KBM-7 (cell line): ENCODE data around the gene EPHB1.

Experiments used
- DNase-seq: peaks from one replicate; pipeline ENCODE4 v3.0.0-alpha.2; 2015
- in situ Hi-C: fragments of 300-500 bp; cut with MboI; formaldehyde crosslinking; loops from 2 replicates; pipeline ENCODE4 v1.14.3; 2020; ENCODE audit warnings: low sequenced_read_pairs, low pct_unique_long_range_greater_than_20kb, mixed read lengths

Gene EPHB1

GRCh38 chr3:134869153-134869726 lies 74.2 kb downstream of the EPHB1 start:
- DNase-seq, result no peak
- in situ Hi-C loops, result no loop called here

DNA sequence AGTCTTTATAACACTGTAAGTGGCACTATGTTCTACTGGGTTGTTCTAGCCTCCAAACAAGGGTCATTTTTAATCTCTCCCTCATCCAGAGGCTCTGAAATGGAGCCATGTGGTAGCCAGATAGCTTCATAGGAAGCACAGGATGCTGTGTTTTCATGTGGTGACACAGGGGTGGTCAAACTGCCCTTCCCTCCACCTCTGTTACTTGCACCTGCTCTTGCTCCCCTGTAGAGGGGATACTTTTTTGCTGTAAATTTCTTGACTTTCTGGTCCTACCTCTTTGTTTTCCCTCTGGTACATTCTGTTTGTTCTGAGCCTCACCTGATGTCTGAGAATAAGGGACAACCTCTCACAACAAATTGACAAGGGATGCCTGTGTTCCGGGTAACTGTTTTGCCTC lies 76.8 kb downstream of the EPHB1 start:
- in situ Hi-C loops, result no loop called here
- no peak for DNase-seq

GRCh38 chr3:134872440-134873388 lies 77.7 kb downstream of the EPHB1 start:
- DNase-seq, result no peak
- in situ Hi-C loops, result no loop called here

DNA sequence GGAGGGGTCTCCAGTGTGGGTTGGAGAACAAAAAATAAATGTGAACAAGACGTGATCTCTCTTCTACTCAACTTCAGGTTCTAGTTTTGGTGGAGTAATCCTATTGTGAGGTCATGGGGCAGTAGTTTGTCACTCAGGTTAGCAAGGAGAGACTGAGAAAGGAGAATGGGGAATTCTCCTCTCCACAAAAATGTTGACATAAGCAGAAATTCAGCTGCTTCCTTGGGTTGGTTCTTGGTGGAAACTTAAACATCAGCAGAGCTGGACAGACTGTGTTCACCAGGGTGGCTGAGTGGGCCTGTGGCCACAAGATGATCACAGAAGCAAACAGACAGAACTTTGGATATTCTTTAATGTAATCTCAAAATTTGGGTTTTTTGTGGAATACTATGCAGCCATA lies 78.7 kb downstream of the EPHB1 start:
- DNase-seq, result no peak
- in situ Hi-C loops, result no loop called here

GRCh38 chr3:134874737-134875413 lies 79.8 kb downstream of the EPHB1 start:
- DNase-seq, result no peak
- in situ Hi-C loops, result no loop called here

- DNase-seq, result no peak
- in situ Hi-C loops, result no loop called here
These were observed 81.8 kb downstream of the EPHB1 start for GRCh38 chr3:134876836-134877235.

GRCh38 chr3:134877788-134878187 lies 82.7 kb downstream of the EPHB1 start:
- in situ Hi-C loops, result no loop called here
- no peak for DNase-seq

- no peak for DNase-seq
- in situ Hi-C loops, result no loop called here
These were observed 84.9 kb downstream of the EPHB1 start for GRCh38 chr3:134879990-134880389.

DNA sequence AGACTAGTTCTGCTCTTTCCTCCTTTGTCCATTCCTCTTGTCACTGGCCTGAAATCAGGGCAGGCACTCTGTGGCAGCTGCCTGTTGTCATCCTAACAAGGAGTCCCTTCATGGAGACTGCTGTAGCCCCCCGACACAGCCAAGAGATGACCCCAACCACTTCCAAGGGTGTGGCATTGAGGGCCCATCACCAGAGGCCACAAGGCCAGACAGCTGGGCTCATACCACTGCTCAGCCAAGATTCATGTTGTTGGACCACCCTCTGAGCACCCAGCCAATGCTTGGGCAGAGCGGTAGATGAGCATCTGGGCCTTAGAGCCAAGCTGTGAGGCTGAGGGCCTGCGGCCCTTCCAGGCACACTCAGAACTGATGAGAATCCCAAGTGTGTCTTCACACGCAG lies 85.4 kb downstream of the EPHB1 start:
- DNase-seq, result no peak

GRCh38 chr3:134881305-134881704 lies 86.2 kb downstream of the EPHB1 start:
- in situ Hi-C loops, result no loop called here
- no peak for DNase-seq

More for the DNA sequence above, 85.4 kb downstream of the EPHB1 start:
- in situ Hi-C loops, result no loop called here

GRCh38 chr3:134883697-134884385 lies 88.8 kb downstream of the EPHB1 start:
- in situ Hi-C loops, result no loop called here
- no peak for DNase-seq

- in situ Hi-C loops, result no loop called here
- DNase-seq, result no peak
These were observed 91.0 kb downstream of the EPHB1 start for GRCh38 chr3:134885877-134886621.

DNA sequence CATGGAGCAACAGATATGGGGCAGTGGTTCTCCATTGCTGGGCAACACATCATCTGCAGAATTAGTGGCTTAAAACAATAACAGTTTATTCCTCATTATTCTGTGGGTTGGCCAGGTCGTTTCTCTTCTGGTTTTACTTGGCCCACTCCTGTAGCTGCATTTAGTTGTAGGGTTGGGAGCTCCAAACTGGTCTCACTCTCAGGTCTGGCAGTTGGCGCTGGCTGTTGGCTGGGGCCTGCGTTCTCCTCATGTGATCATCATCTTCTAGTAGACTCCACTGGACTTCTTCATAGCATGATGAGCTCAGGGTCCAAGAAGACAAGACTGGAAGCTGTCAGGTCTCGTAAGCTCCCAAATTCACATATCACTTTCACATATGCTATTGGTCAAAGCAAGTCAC lies 91.9 kb downstream of the EPHB1 start:
- in situ Hi-C loops, result no loop called here
- DNase-seq, result no peak

DNA sequence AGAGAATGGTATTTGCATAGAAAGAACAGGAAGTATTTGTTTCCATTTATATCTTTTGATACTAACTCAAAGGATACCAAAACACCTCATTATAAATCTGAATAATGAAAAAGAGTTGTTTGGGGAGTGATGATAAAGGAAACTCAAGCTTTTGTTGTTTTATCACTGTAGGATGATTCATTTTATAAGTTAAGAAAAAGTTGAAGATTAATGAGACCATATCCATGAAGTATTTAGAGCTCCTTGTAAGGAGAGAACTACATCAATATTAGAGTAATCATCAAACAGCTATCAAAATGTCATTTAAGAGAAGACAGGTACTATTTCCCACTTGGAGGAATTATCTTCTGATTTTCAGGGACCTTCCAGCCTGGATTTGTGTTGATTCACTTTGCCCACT lies 92.5 kb downstream of the EPHB1 start:
- in situ Hi-C loops, result no loop called here

DNA sequence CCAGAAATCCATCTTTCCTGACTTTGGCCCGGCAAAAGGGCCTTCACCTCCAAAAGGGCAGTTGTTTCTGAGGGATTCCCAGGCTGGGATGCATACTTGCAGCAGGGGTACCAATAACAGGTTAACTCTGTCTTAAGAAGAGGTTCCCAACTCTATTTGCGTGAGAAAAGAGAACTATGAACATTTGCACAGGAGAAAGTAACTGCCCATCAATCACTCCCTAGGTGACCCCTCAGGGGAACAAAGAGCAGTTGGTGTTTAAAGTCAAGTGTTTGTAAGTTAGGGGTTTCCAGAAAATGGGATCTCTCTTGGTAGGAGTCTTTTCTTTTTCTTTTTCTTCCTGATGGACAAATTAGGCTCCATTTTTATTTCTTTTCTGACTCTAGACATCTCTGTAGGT lies 97.3 kb downstream of the EPHB1 start:
- in situ Hi-C loops, result no loop called here
- no peak for DNase-seq

More for the DNA sequence above, 92.5 kb downstream of the EPHB1 start:
- no peak for DNase-seq

DNA sequence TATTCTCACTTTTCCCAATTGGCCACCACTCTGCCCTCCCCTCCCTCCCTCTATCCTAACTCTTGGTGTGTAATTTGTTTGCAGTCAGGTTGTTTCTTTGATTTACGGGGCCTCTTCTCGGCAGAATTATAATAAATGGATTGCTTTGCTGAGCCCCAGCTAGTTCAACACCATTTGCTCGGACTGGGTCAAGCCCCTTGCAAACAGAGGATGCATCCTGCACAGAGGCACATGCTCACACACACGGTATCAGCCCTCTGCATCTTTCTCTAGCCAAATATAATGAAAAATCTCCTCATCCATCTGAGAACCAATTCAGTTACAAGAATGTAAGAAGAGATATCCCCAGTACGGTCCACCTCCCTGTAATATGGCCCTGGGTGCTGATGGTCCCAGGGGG lies 97.7 kb downstream of the EPHB1 start:
- DNase-seq, result no peak
- in situ Hi-C loops, result no loop called here

- DNase-seq, result no peak
- in situ Hi-C loops, result no loop called here
These were observed 99.5 kb downstream of the EPHB1 start for GRCh38 chr3:134894533-134894932.

- in situ Hi-C loops, result no loop called here
- no peak for DNase-seq
These were observed 100.1 kb downstream of the EPHB1 start for GRCh38 chr3:134895181-134895580.

DNA sequence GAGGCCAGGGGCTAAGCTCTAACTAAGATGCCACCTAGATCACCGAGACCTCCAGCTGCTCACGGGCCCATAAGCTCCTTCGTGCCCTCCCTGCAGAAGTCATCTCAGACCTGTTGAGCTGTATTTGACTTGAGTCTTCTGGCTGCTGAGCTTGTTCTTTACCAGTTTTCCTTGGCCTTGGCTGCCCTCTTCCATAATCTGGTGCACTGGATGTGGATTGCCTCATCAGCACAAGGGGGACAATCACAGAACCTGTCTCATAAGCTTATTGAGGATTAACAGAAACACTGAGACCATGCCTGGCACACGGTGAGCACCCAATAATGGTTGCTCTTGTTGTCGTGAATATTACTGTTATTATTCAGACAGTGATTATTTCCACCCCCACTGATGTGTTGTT lies 101.1 kb downstream of the EPHB1 start:
- no peak for DNase-seq
- in situ Hi-C loops, result no loop called here
